Measurements from ENCODE around the gene KMT5B.

Gene KMT5B

GRCh38 chr11:68215524-68216170 lies 2.6 kb upstream of the KMT5B start:
- no peak for DNase-seq

GRCh38 chr11:68215087-68215445 lies 2.0 kb upstream of the KMT5B start:
- no peak for DNase-seq

GRCh38 chr11:68214173-68215086 lies 1.3 kb upstream of the KMT5B start:
- DNase-seq = no peak

- DNase-seq = peak; percentile 98
Measured at GRCh38 chr11:68213555-68214172, 568 bp upstream of the KMT5B start.

- peak; percentile 87 for DNase-seq
Measured at GRCh38 chr11:68212421-68213134, 518 bp downstream of the KMT5B start.

GRCh38 chr11:68211546-68211945 lies 1.6 kb downstream of the KMT5B start:
- no peak for DNase-seq

- DNase-seq = peak; percentile 83
Measured at GRCh38 chr11:68206211-68206610, 6.9 kb downstream of the KMT5B start.

- DNase-seq = no peak
Measured at GRCh38 chr11:68204402-68204801, 8.7 kb downstream of the KMT5B start.

GRCh38 chr11:68202165-68202564 lies 10.9 kb downstream of the KMT5B start:
- DNase-seq = no peak

GRCh38 chr11:68201492-68201891 lies 11.6 kb downstream of the KMT5B start:
- DNase-seq = no peak

GRCh38 chr11:68200639-68201038 lies 12.5 kb downstream of the KMT5B start:
- no peak for DNase-seq

- no peak for DNase-seq
Measured at GRCh38 chr11:68199295-68199987, 13.7 kb downstream of the KMT5B start.

GRCh38 chr11:68196219-68196618 lies 16.9 kb downstream of the KMT5B start:
- DNase-seq = no peak

- no peak for DNase-seq
Measured at GRCh38 chr11:68194675-68195294, 18.3 kb downstream of the KMT5B start.

GRCh38 chr11:68193018-68193417 lies 20.1 kb downstream of the KMT5B start:
- DNase-seq = no peak

GRCh38 chr11:68191661-68192579 lies 21.2 kb downstream of the KMT5B start:
- DNase-seq = no peak

GRCh38 chr11:68189888-68190287 lies 23.2 kb downstream of the KMT5B start:
- DNase-seq = no peak

- DNase-seq = no peak
Measured at GRCh38 chr11:68189082-68189481, 24.0 kb downstream of the KMT5B start.

GRCh38 chr11:68186061-68186460 lies 27.0 kb downstream of the KMT5B start:
- DNase-seq = no peak

GRCh38 chr11:68181719-68182451 lies 31.2 kb downstream of the KMT5B start:
- no peak for DNase-seq
